ENCODE data around the gene BDKRB2.

- no peak for TF ChIP-seq TAF1 (IDR thresholded peaks at IDR 0.05; ENCODE audit: borderline replicate concordance, low read depth, low read length)
- no peak for TF ChIP-seq POLR2A (IDR thresholded peaks at IDR 0.05; ENCODE audit: low read depth, low read length)
- no peak for TF ChIP-seq POLR2AphosphoS5 (IDR thresholded peaks at IDR 0.05; ENCODE audit: low read depth, low read length)
Measured at GRCh38 chr14:96162741-96163140, 41.9 kb upstream of the BDKRB2 start.

Measured in GM12892 (cell line).